Type B pancreatic cell (in vitro differentiated cells): Measurements from ENCODE around the gene LTB4R. TPM values are rescaled to one million over a fixed set of nuclear protein-coding genes. Genes with fewer than 3 reads are reported as not detected.

ENCODE experiments used
- DNase-seq: peaks from one replicate; pipeline ENCODE4 v3.0.0; 2021; ENCODE audit warnings: mixed read lengths; ENCODE audit not compliant: unreplicated experiment; ENCODE audit errors: extremely low spot score
- H3K27ac Mint-ChIP-seq: 2 replicates; pipeline ENCODE4 v1.8.0; 2021; ENCODE audit warnings: mild to moderate bottlenecking, mixed read lengths
- H3K27me3 Mint-ChIP-seq: 2 replicates; pipeline ENCODE4 v1.8.0; 2021; ENCODE audit warnings: mixed read lengths
- H3K36me3 Mint-ChIP-seq: 2 replicates; pipeline ENCODE4 v1.8.0; 2021; ENCODE audit warnings: mixed read lengths
- H3K4me1 Mint-ChIP-seq: one replicate; pipeline ENCODE4 v1.8.0; 2021; ENCODE audit warnings: mixed read lengths; ENCODE audit not compliant: unreplicated experiment
- H3K4me3 Mint-ChIP-seq: 2 replicates; pipeline ENCODE4 v1.8.0; 2021; ENCODE audit warnings: mild to moderate bottlenecking, mixed read lengths
- H3K9me3 Mint-ChIP-seq: 2 replicates; pipeline ENCODE4 v1.8.0; 2021; ENCODE audit warnings: mixed read lengths
- CTCF ChIP-seq: fragments of 200-600 bp; sonication (generic); conservative IDR thresholded peaks from 2 replicates; pipeline ENCODE4 v1.5.0; 2021; ENCODE audit warnings: antibody characterized with exemption, mild to moderate bottlenecking
- total RNA-seq: library from RNA; stranded (reverse); gene quantifications from 2 replicates; pipeline ENCODE4 v1.2.1, GENCODE V29; 2021; ENCODE audit warnings: low replicate concordance

The LTB4R gene
- total RNA-seq, 1 donor from 2014 or later = 8.8 TPM

- Mint-ChIP-seq H3K4me3 (peak overlapping the region; percentile 83), H3K4me1 (peaks cover 16% of the 10 kb centered on the region), H3K9me3 (no peaks in the 10 kb centered on the region), H3K27me3 (peaks cover 92% of the 10 kb centered on the region), H3K36me3 (no peaks in the 10 kb centered on the region), H3K27ac (no peak overlapping the region)
- TF ChIP-seq CTCF = no peak
- DNase-seq = no peak
Observed at GRCh38 chr14:24335461-24336171, 24.3 kb downstream of the LTB4R start.

GRCh38 chr14:24337144-24337823, 26.0 kb downstream of the LTB4R start:
- H3K27me3 Mint-ChIP-seq = peaks cover 94% of the 10 kb centered on the region

GRCh38 chr14:24337824-24338175, 26.5 kb downstream of the LTB4R start:
- Mint-ChIP-seq H3K27me3 (peaks cover 94% of the 10 kb centered on the region), H3K9me3 (no peaks in the 10 kb centered on the region), H3K36me3 (no peaks in the 10 kb centered on the region), H3K4me3 (peak overlapping the region; percentile 19), H3K4me1 (peaks cover 8% of the 10 kb centered on the region), H3K27ac (no peak overlapping the region)
- no peak for DNase-seq
- TF ChIP-seq CTCF = no peak

More at GRCh38 chr14:24337144-24337823, 26.0 kb downstream of the LTB4R start:
- no peak for TF ChIP-seq CTCF
- peaks cover 12% of the 10 kb centered on the region for H3K4me1 Mint-ChIP-seq
- H3K4me3 Mint-ChIP-seq = no peak overlapping the region
- no peaks in the 10 kb centered on the region for H3K36me3 Mint-ChIP-seq
- H3K27ac Mint-ChIP-seq = no peak overlapping the region
- H3K9me3 Mint-ChIP-seq = no peaks in the 10 kb centered on the region
- DNase-seq = no peak

- DNase-seq = no peak
- Mint-ChIP-seq H3K36me3 (no peaks in the 10 kb centered on the region), H3K9me3 (no peaks in the 10 kb centered on the region), H3K27ac (no peak overlapping the region), H3K4me3 (peak overlapping the region; percentile 86), H3K27me3 (peaks cover 91% of the 10 kb centered on the region), H3K4me1 (peaks cover 6% of the 10 kb centered on the region)
- TF ChIP-seq CTCF = no peak
Observed at GRCh38 chr14:24338843-24339242, 27.5 kb downstream of the LTB4R start.

- TF ChIP-seq CTCF = no peak
- peaks cover 6% of the 10 kb centered on the region for H3K4me1 Mint-ChIP-seq
- peak within 1 kb of the TSS; percentile 61 for H3K27ac Mint-ChIP-seq
- H3K9me3 Mint-ChIP-seq = no peaks in the 10 kb centered on the region
- H3K36me3 Mint-ChIP-seq = no peaks in the 10 kb centered on the region
- H3K4me3 Mint-ChIP-seq = peak within 1 kb of the TSS; percentile 86
- H3K27me3 Mint-ChIP-seq = peaks cover 88% of the 10 kb centered on the region
- DNase-seq = no peak
Observed at GRCh38 chr14:24339284-24340151, 28.2 kb downstream of the LTB4R start, which contains the start of gene RIPK3. TSS of gene RIPK3 (minus strand) at chr14:24339991. CDS start at chr14:24339826, 165 bp downstream.
